Upper lobe of right lung (tissue), 1 donor: Measurements from ENCODE around the gene APBB2. TPM values are rescaled to one million over a fixed set of nuclear protein-coding genes. Genes with fewer than 3 reads are reported as not detected.

Experiments used
- ATAC-seq: fragments of 200-7000 bp; cut with Tn5 transposase; one replicate; pipeline ENCODE4 v1.9.1; 2020; ENCODE audit warnings: mild to moderate bottlenecking, moderate library complexity
- DNase-seq: peaks from one replicate; pipeline ENCODE4 v3.0.0-alpha.2; 2020
- H3K27ac ChIP-seq: fragments of 200-600 bp; one replicate; pipeline ENCODE4 v1.8.0; 2022
- H3K27me3 ChIP-seq: fragments of 200-600 bp; one replicate; pipeline ENCODE4 v1.8.0; 2022; ENCODE audit warnings: mild to moderate bottlenecking
- H3K36me3 ChIP-seq: fragments of 200-600 bp; one replicate; pipeline ENCODE4 v1.8.0; 2022
- H3K4me1 ChIP-seq: fragments of 200-600 bp; one replicate; pipeline ENCODE4 v1.8.0; 2022
- H3K4me3 ChIP-seq: fragments of 200-600 bp; one replicate; pipeline ENCODE4 v1.8.0; 2022; ENCODE audit warnings: mild to moderate bottlenecking
- H3K9me3 ChIP-seq: fragments of 200-600 bp; one replicate; pipeline ENCODE4 v1.8.0; 2022
- CTCF ChIP-seq: fragments of 200-600 bp; IDR thresholded peaks from one replicate; pipeline ENCODE4 v1.8.0; 2022; ENCODE audit warnings: antibody characterized with exemption
- intact Hi-C: fragments of 100-400 bp; cut with DNase I; formaldehyde crosslinking; loops from one replicate; pipeline ENCODE4 v1.11.0; 2022
- total RNA-seq: library from RNA; stranded (reverse); fragmentation: NEBNext Ultra II Directional; extraction: Animal tissue kit (Norgen Biotek cat#: 25700); gene quantifications from one replicate; pipeline ENCODE4 v1.2.1, GENCODE V29; 2021
- donor health status: DM: no; HTN: yes; CAD: no; lungs with severe emphysema.

The APBB2 gene
- total RNA-seq, 1 donor from 2014 or later, result 88.2 TPM

- H3K9me3 ChIP-seq, result no peaks in the 10 kb centered on the region
- H3K4me3 ChIP-seq, result no peak overlapping the region
- no peak overlapping the region for H3K27ac ChIP-seq
- H3K4me1 ChIP-seq, result peaks cover 6% of the 10 kb centered on the region
- ATAC-seq (peak; percentile 33), DNase-seq (no peak)
- intact Hi-C loops, result no loop called here
- TF ChIP-seq CTCF, result no peak
- H3K27me3 ChIP-seq, result no peaks in the 10 kb centered on the region
- H3K36me3 ChIP-seq, result no peaks in the 10 kb centered on the region
These were observed 260.9 kb downstream of the APBB2 start for GRCh38 chr4:40953283-40954087.

DNA sequence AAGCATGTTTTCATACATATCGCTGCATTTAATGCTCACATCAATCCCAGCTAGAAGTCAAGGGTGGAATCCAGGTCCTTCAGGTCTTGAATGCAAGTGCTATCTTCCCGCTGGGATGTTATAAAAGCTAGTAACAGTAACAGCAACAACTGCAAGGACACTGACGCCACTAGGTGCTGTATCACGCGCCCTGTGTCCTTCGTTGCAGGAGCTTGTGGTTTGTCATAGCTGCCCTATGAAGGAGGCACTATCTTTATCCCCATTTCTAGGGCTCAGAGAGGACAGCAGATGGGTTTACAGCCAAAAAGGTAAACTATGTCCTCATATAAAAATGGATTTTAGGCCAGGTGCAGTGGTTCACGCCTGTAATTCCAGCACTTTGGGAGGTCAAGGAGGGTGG lies 261.7 kb downstream of the APBB2 start:
- no peak overlapping the region for H3K27ac ChIP-seq
- ATAC-seq (no peak), DNase-seq (no peak)
- H3K9me3 ChIP-seq, result no peaks in the 10 kb centered on the region
- H3K27me3 ChIP-seq, result no peaks in the 10 kb centered on the region
- peaks cover 14% of the 10 kb centered on the region for H3K4me1 ChIP-seq
- no peak for TF ChIP-seq CTCF
- H3K36me3 ChIP-seq, result no peaks in the 10 kb centered on the region
- intact Hi-C loops, result no loop called here
- H3K4me3 ChIP-seq, result no peak overlapping the region

GRCh38 chr4:40952217-40952616 lies 262.1 kb downstream of the APBB2 start:
- no peak overlapping the region for H3K4me3 ChIP-seq
- H3K27ac ChIP-seq, result no peak overlapping the region
- no peak for TF ChIP-seq CTCF
- H3K36me3 ChIP-seq, result no peaks in the 10 kb centered on the region
- ATAC-seq (no peak), DNase-seq (no peak)
- intact Hi-C loops, result no loop called here
- H3K4me1 ChIP-seq, result peaks cover 14% of the 10 kb centered on the region
- H3K27me3 ChIP-seq, result no peaks in the 10 kb centered on the region
- H3K9me3 ChIP-seq, result no peaks in the 10 kb centered on the region

- DNase-seq, result no peak
- no peak for ATAC-seq
- no peaks in the 10 kb centered on the region for H3K36me3 ChIP-seq
- no peak overlapping the region for H3K27ac ChIP-seq
- TF ChIP-seq CTCF, result no peak
- no peaks in the 10 kb centered on the region for H3K27me3 ChIP-seq
- no peak overlapping the region for H3K4me3 ChIP-seq
- intact Hi-C loops, result no loop called here
- H3K4me1 ChIP-seq, result peaks cover 14% of the 10 kb centered on the region
- H3K9me3 ChIP-seq, result no peaks in the 10 kb centered on the region
These were observed 263.3 kb downstream of the APBB2 start for GRCh38 chr4:40951026-40951425.

- intact Hi-C loops, result no loop called here
- Histone ChIP-seq H3K36me3 (peaks cover 2% of the 10 kb centered on the region), H3K9me3 (no peaks in the 10 kb centered on the region), H3K4me1 (peaks cover 14% of the 10 kb centered on the region), H3K27me3 (no peaks in the 10 kb centered on the region), H3K4me3 (no peak overlapping the region), H3K27ac (no peak overlapping the region)
- no peak for TF ChIP-seq CTCF
- DNase-seq, result no peak
- no peak for ATAC-seq
These were observed 264.8 kb downstream of the APBB2 start for GRCh38 chr4:40949358-40950100.
